Ecto neural progenitor cell (in vitro differentiated cells): ENCODE measurements around the gene TIMM44.
"Not testable (repeated sequence)": the region's sequence is repeated elsewhere in the genome, so short reads cannot be mapped to it uniquely, and the experiment has no call there.

Experiments
- DNase-seq: peaks from one replicate; pipeline ENCODE4 v3.0.0-alpha.2; 2018; ENCODE audit warnings: low spot score

TIMM44 gene

DNA sequence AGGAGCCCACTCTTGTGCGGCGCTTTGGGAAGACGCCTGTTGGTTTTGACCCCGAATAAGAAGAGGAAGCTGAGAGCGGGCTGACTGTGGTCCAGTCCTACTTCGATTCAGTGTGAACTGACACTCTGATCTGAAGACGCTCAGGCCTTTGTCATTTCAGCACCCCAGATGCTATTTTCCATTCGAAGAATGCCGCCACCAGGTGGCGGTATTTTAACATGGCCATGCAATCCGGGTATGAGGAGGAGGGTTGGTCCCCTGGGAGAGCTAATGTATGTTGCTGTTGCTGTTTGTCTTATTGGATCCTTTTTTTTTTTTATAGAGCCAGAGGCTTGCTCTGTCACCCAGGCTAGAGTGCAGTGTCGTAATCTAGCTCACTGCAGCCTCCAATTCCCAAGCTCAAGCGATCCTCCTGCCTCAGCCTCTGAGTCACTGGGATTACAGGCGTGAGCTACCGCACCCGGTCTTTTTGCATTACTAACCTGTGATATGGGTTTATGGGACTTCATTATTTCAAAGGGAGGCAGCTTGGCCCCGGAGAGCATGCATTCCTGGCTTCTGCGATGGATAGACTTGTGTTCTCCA, 803 bp upstream of the TIMM44 start:
- peak; percentile 87 for DNase-seq

DNA sequence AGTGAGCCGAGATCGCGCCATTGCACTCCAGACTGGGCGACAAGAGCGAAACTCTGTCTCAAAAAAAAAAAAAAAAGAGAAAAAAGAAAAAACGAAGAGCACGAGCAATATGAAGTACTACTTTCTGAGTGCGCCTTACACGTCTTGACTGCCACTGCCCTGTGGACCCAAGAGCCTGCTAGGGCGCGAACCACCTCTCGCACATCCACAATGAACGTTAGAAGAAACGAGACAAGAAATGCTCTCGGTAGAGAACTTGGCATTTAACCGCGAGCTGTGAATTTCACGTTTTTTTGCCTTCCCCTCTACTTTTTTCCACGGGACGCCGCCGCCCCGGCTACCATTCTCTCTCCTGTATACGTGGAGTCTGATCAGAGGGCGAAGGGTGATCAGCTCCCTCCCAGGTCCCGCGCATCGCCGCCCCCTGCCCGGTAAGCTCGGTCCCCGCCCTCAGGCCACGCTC, 454 bp downstream of the TIMM44 start:
- DNase-seq = no peak

DNA sequence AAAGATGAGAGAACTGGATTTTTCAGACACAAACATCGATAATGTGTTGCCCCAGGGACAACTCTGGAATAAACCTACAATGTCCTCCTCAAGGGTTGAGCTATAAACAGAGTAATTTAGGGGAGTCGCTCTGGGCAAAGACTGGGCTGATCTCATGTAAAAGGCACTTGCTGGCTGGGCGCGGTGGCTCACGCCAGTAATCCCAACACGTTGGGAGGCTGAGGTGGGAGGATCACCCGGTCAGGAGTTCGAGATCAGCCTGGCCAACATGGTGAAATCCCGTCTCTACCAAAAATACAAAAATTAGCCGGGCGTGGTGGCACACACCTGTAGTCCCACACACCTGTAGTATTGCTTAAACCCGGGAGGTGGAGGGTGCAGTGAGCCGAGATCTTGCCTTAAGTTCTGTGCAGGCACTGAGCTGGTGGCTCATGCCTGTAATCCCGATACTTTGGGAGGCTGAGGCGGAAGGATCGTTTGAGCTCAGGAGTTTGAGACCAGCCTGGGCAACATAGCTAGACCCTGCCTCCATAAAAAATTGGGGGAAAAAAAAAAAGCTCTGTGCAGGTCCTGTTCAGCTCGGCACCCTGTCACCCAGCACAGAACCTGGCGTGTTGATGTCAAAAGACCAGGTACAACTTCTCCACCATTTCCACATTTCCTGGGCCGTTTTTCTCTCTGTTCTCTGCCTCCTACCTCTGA, 1.4 kb downstream of the TIMM44 start:
- DNase-seq = no peak

DNA sequence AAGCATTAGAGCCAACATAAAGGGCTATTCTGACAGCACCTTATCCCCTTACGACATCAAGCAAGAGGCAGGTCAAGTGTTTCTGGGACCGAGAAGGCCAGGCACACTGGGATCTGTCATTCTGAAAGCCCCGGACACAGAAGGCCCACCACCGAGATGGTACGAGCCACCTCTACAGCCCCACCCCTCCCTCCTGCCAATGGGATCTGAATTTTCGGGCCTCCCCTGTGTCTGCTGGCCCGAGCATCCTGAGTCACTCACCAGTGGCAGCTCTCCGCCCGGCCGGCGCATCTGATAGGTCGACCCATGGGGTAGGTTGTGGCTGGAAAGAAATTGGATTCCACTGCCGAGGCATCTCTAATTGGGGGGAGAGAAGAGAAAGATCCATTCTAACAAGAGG, 2.6 kb downstream of the TIMM44 start:
- no peak for DNase-seq

DNA sequence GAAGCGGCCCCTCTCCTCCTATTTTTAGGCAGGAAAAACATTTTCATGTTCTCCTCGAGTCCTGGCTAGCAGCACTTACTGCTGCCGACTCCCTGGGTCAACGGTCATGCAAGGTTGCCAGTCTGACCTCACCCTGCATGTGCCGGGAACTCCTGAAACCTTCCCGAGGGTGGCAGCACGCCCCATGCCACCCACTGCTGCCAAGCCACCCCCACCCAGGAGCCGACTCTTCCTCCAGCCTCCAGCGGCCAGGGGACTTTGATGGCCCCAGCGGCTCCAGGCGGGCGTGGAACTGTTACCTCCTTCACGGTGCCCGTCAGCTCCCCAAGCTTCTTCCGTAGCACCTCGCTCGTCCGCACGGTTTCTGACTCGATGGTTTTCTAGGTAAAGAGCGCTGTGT, 8.7 kb downstream of the TIMM44 start:
- DNase-seq = no peak

DNA sequence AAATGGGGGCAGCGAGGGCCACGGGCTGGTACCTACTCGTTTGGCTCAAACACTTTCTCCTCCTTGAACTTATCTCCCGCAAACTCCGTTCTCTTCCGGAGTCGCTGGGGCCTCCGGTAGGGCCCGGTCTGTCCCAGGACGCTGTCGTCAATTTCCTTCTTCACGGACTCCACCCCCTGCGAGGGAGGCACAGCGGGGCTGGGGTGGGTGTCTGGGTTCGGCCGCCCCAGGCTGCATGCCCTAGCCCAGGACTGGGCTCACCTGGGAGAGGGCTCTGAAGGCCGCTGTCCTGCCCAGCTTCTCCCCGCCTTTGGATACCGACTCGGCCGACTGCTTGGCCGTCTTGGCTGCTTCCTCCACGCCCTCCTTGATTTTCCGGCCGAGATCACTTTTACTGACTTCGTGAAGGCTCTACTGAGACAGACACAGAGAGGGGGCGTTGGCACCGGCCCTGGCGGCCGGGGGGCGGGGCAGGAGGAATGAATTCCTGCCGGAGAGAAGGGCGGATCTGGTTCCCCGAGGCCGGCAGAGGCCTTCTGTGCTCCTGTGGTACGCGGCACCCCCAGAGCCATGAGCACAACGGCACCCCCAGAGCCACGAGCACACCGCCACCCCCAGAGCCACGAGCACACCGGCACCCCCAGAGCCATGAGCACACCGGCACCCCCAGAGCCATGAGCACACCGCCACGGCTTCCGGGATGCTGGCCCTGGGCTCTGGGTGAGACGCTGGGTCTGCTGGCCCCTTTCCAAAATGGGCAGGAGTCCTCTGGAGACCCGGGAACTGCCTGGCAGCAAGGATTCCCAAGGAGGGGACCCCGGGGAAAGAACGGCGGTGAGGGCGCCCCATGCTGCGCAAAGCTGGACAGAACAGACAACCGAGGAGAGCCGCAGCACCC, 9.4 kb downstream of the TIMM44 start:
- no peak for DNase-seq

DNA sequence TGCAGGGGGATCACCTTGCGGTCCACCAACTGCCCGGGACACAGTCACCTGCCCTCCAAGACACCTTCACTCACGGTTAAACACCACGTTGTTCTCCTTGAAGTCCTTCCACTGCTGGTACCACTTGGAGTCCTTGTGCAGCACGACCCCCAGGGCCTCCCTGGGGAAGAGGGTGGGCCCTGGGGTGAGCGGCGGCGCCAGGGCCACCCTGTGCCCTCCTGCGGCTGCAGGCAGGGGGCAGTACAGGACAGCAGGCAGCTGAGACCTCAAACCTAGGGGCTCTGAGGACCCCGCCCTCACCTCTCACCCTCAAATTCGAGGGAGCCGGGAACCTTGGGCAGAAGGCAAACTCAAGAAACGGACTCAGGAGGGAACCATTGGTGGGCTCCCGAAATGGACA, 10.1 kb downstream of the TIMM44 start:
- DNase-seq = no peak

DNA sequence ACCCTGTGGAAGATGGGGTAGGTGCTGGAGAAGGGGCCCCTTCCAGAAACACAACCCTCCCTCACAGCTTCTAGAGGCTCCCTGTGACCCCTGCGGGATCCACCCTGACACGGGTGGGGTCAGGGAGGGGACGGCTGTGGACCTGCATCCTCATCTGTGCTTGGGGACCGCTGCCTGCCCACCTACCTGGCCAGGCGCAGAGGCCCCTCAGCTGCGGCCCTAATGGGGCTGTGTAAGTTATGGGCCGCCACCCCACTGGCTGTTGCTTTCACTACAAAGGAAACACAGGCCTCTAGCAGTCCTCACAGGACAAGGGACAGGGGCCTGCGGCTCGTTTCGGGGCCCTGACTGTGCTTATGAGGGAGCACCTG, 10.6 kb downstream of the TIMM44 start:
- no peak for DNase-seq

DNA sequence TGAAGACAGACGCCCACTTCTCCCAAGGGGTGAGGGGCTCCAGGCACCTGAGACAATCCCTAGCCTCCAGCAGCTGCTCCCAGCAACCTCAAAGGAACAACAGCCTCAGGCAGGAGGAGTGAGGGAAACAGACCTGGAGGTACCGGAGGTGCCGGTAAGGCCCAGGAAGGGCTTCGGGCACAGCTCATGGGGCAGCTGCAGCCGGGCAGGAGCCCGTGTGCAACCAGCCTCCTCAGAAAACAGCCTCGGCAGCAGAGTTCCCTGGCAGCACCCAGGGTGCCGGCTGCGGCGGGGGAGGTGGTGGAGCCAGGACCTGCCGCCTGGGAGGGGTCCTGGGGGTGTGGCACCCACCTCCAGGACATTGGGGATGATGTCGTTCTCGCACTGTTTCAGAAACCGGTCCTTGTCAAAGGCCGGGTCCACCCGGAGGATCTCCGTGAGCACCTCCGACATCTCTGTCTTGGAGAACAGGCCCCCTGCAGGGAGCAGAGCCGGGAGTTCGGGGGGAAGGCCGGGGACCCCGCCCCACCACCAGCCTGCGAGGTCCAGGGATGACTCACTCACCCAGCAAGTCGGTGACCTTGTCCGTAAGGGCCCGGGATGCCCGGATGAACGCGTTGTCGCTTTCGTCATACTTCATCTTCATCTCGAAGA, 11.1 kb downstream of the TIMM44 start:
- no peak for DNase-seq

DNA sequence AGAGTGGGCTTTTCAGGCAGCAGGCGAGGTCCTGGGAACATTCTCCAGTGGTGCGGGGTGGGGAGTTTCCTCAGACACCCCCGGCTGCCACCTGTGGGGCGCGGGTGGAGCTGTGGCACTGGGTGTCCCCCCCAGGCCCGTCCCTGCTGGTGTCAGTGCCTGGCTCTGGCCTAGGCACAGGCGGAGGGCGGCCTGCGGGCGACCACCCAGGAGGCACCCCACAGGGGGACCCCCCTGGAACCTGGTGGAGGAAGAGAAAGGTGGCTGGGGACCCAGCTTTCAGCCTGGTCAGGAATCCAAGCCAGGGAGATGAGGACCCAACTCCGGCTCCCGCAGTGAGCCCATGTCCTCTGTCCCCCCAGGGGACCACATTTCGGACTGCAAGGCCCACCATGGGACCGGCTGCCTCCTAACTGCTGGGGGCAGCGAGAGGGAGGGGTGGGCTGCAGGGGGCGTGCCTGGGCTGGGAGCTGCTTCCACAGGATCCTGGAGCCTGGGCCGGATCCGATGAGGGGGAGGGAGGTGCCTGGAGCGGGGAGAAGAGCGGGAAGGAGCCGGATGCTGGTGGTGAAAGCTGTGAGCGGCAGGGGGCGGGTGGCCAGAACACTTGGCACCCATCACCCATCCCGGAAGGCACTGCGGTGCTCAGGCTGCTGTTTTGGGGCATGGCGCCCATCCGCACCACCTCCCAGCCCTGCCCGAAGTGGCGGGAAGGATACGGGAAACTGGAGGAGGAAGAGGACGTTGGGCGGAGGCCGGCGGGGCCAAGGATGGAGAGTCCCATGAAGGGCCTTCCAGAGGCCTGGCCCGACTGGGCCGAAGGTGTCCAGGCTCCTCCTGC, 12.0 kb downstream of the TIMM44 start:
- no peak for DNase-seq

DNA sequence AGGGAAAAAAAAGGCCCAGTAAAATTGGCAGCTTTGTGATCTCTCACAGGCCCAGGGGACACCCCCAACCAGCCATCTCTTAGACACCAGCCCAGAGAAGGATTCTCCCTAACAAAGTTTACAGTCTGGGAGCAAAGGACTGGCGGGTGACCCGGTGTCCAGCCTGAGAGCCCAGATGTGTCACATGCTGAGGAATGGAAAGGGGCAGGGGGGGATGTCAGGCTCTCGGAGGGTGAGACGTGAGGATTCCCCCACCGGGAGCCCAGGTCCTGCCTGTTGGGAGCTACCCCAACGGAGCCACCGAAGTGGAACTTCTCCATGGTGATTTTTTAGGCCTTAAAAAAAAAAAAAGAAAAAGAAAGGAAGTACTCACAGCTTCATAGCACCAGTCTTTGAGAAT, 12.7 kb downstream of the TIMM44 start:
- no peak for DNase-seq

DNA sequence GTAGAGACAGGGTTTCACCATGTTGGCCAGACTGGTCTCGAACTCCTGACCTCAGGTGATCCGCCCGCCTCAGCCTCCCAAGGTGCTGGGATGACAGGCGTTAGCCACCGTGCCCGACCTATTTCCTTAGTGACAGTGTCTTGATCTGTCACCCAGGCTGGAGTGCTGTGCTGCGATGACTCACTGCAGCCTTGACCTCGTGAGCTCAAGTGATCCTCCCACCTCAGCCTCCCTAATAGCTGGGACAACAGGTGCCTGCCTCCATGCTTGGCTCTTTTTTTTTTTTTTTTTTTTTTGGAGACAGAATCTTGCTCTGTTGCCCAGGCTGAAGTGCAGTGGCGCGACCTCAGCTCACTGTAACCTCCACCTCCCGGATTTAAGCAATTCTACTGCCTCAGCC, 13.4 kb downstream of the TIMM44 start:
- DNase-seq = not testable (repeated sequence)

DNA sequence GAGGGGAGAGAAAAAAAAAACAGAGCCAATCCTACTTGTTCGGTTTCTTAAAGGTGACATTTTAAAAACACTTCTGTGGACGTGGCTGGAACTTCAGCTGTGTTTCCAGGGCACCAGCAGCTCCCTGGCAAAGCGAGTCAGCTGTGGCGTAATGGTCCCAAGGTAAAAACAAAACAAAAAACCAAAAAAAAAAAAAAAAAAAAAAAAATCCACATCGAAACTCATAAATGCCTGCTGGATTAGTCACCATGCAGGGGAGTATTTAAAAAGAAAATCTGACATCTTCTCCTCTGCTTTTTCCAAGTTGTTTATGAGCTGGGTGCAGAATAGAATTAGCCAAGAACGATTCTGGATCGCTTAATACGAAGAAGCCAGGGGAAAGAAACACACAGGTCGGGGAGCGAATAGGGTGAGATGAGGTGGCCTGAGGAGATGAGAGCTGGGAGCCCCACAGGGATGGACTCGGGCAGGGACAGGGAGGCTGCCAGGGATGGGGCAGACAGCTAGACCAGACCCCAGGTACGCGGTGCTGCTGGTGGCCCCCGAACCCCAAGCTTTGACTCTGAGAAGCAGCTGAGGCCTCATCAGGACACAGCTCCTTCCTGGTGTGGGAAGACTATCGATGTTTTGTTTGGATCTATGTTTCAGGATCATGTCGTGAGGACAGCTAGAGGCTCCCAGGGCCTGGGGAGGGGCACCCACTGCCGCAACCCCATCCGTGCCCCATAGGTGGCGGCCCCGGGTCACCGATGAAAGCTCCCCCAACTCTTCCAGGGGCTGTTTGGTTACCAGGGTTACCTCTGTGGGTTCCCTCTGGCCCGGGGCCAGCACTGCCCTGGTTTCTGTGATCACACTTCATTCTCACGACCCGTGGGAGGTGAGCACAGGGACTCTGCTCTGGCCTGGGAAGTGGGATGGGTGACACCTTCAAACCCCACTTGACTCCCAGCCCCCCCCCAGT, 14.4 kb downstream of the TIMM44 start:
- DNase-seq = peak; percentile 75

DNA sequence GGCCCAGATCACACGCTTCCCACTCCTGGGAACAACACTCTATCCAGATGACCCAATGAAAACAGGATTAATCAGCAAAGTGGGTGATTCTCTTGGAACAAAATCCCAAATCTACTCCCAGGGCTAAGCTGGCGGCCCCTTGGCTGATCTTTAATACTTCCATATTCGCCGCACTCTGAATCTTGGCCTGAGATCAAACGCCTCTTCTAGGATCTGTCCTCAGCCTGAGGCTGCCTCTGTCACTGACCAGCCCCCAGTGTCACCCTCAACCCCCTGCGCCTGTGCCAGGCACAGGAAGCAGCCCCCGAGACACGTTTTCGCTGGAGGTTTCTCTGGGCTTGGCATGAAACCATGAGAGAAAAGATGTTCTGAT, 15.1 kb downstream of the TIMM44 start:
- peak; percentile 39 for DNase-seq

DNA sequence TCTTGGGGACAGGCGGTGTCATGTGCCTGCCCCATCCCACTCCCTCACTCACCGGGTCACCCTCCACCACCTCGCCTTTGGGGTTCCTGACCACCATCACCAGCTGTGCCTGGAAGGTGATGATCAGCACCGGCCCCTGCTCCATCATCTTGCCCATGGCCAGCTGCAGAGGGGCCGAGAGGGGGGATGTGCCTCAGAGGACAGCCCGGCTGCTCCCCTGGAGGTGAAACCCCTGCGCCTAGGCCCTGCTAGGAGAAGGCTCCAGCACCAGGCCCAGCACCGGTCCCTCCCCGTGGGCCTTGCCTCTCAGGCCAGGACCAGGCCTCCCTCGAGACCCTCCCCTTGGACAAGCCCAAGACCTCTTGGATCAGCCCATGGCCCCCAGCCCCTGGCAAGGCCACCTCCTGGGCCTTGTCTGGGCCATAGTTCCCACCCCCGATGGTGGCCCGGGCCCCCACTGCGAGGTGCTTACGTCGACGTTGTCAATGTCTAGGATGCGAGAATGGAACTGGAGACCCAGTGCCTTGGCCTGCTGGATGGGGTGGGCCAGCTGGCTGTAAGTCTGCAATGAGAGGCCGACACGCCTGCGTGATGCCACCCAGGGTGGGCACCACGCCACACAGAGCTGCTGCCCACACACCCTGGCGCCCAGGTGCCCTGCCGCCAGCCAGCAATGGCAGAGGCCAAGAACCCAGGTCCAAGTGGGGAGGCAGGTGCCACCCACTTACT, 15.7 kb downstream of the TIMM44 start:
- DNase-seq = peak; percentile 49

DNA sequence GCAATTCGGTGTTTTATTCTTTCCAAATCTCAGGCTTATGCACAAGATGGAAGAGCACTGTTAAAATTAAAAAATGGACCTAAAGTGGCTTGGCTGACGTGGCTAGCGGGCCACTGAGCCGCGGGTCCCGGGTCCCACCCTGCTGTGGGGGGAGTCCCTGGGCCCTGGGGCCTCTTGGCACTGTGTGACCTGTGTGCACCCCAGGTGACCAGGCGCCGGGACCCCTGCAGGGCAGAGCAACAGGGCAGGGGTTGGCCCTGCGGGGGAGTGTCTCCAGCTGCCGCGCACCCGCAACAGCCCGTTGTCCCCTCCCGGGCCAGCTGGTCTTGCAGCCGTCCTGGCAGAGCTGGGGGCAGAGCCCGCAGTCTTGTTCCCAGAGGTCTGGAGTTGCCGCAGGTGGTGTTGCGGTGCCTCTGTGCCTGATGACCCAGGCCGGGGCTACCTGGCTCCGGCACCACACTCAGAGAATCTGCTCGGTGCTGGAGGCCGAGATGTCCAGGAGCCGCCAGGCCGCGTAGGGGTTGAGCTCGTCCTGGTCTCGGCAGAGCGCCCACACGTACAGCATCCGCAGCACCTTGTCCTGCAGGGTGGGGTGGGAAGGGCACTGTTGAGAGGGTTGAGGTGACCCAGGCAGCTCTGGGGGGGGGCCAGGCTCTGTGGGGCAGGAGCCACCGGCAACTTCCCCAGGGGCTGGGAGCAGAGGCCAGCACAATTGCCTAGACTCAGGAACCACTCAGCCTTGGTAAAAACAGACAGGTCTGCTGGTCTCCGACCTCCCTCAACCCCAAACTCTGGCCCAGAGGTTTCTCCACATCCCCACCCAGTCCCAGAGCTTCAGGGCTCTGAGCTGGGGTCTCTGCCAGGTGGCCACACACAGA, 16.5 kb downstream of the TIMM44 start:
- DNase-seq = peak; percentile 60

DNA sequence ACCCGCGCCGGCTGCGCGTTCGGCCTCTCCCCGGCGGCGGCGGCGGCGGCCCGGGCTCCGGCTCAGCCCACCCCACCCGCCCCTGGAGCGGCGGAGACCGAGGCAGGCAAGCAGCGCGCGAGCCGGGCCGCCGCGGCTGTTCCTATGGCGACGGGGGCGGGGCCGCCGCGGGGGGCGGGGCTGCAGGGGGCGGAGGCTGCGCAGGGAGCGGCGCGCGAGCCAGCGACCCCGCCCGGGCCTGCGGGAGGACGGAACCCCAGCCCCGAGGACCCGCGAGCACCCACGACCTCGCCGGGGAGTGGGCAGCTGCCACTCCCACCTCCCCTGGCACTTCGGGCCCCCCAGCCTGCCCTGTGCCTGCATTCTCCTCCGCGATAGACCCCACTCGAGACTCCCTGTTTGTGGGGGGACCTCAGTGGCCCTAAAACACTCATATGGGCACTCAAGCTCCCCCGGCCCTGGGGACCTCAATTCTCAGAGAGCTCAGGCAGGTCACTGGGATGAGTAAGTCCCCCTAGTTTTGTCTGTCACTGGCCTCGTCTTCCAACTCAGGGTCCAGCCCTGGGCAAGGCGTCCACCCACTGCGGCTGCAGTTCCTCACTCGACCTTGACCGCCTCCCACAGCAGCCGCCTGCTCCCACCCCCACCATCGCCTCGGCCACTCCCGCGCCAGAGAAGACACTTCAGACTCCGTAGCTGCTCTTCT, 17.3 kb downstream of the TIMM44 start, which contains the start of gene CTXN1:
TSS of gene CTXN1 (minus strand) at position 115 of the 706 bp plus-strand sequence. CDS start 597 bp downstream, outside the sequence.
- peak; percentile 92 for DNase-seq
